B cell (primary cell): ENCODE measurements around the gene RUFY3.

ENCODE experiments used
- CTCF ChIP-seq: fragments of 200-600 bp; IDR thresholded peaks from one replicate; pipeline ENCODE4 v1.8.0; 2022; ENCODE audit warnings: antibody characterized with exemption, mild to moderate bottlenecking
- EZH2 ChIP-seq: IDR thresholded peaks from 2 replicates; pipeline ENCODE4 v1.6.1; 2012; ENCODE audit warnings: borderline replicate concordance, low read depth, mild to moderate bottlenecking, moderate library complexity, low read length; ENCODE audit not compliant: insufficient read depth, poor library complexity, severe bottlenecking

DNA sequence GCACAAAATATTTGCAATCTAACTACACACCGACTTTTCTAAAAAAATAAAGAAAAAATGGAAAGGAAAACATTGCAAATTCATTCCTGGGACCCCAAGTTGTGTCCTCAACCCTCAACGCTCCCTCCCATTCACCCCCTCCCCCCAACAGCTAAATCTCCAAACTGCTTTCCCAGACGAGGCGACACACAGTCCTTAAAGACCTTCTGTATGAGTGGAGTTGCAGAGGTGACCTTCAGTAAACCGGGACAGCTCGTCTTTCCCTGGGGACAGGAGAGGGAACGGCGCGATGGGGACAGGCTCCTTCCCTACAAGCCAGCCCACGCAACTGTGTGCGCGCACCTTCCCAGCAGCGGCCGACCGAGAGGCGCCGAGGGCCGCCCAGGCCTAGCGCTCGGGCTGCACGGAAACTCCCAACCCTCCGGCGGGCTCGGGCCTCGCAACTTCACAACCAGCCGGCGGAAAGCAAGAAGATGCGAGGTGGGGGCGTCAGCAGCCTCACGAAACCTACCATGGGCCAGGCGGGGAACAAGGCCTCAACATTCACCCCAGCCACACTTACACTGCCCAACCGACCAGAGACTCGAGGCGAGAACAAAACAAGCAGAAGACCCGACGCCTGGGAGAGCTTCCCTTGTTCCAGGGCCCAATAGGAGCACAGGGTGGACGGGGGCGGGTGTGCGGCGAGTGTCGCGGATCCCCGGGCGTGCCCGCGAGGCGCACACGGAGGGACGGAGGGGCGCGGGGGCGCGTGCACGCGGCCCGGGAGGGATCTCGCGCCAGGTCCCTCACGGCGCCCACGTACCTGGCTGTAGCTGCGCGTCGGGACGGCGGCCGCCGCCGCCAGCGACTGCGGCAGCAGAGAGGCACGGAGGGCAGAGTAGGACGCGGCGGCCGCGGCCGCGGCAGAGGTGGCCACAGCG, 117.2 kb downstream of the RUFY3 start:
- no peak for TF ChIP-seq CTCF
- TF ChIP-seq EZH2 = no peak
